B cell (primary cell): Measurements from ENCODE around the gene RBMS3. TPM values are rescaled to one million over a fixed set of nuclear protein-coding genes. Genes with fewer than 3 reads are reported as not detected.

Source experiments
- ATAC-seq: fragments of 200-7000 bp; cut with Tn5 transposase; one replicate; pipeline ENCODE4 v1.10.0; 2021; ENCODE audit warnings: low read depth, mild to moderate bottlenecking, moderate number of reproducible peaks, moderate library complexity
- CTCF ChIA-PET: fragments of 350-600 bp; sonication (Branson Sonifier 250); formaldehyde crosslinking; loops from one replicate; lab custom pipeline; 2021; ENCODE audit warnings: antibody characterized with exemption, inconsistent platforms; lab: Charles Lee
- POLR2A ChIA-PET: fragments of 350-600 bp; sonication (Branson Sonifier 250); formaldehyde crosslinking; loops from one replicate; lab custom pipeline; 2021; ENCODE audit warnings: antibody characterized with exemption; lab: Charles Lee
- DNase-seq: peaks from one replicate; pipeline ENCODE4 v3.0.0; 2013
- H2AFZ ChIP-seq: 2 replicates; pipeline ENCODE4 v1.6.1; 2012; ENCODE audit warnings: mild to moderate bottlenecking, low read depth, low read length; ENCODE audit not compliant: insufficient read depth, poor library complexity, severe bottlenecking
- H3K27ac ChIP-seq, 2 donors: 1 replicate in 1 of 2; 2 replicates in 1 of 2; pipeline ENCODE4 v1.5.1; 2012 to 2013; ENCODE audit warnings: low read length in 2 of 2, mild to moderate bottlenecking in 2 of 2, moderate library complexity in 1 of 2
- H3K27me3 ChIP-seq, 4 experiments: fragments of 200-600 bp in 1 of 4; sonication (generic) in 1 of 4; replicated peaks in 1 of 4; 1 replicate in 2 of 4; 2 replicates in 2 of 4; pipeline versions ENCODE4 v1.6.1 to v1.7.0; 2013 to 2016; ENCODE audit warnings: low read length in 3 of 4, mild to moderate bottlenecking in 2 of 4, mixed read lengths in 1 of 4, moderate library complexity in 1 of 4; ENCODE audit not compliant: insufficient read depth in 4 of 4, control insufficient read depth in 3 of 4; ENCODE audit errors: control extremely low read depth in 1 of 4
- H3K36me3 ChIP-seq, 2 experiments: replicated peaks in 1 of 2; 1 replicate in 1 of 2; 2 replicates in 1 of 2; pipeline versions ENCODE4 v1.6.1 to v1.7.1; 2013; ENCODE audit warnings: low read length in 1 of 2; ENCODE audit not compliant: insufficient read depth in 2 of 2, control insufficient read depth in 1 of 2; ENCODE audit errors: control extremely low read depth in 1 of 2, extremely low read depth in 1 of 2
- H3K4me1 ChIP-seq, 2 donors: fragments of 200-600 bp in 1 of 2; sonication (generic) in 1 of 2; 1 replicate in 1 of 2; 2 replicates in 1 of 2; pipeline versions ENCODE4 v1.5.1 to v1.6.1; 2013 to 2017; ENCODE audit warnings: low read length in 2 of 2; ENCODE audit not compliant: control insufficient read depth in 2 of 2, insufficient read depth in 2 of 2
- H3K4me2 ChIP-seq: replicated peaks from 2 replicates; pipeline ENCODE3; 2012; ENCODE audit warnings: mild to moderate bottlenecking, low read depth, low read length; ENCODE audit not compliant: poor library complexity, severe bottlenecking
- H3K4me3 ChIP-seq, 5 experiments: fragments of 200-600 bp in 1 of 5; sonication (generic) in 1 of 5; 1 replicate in 3 of 5; 2 replicates in 2 of 5; pipeline versions ENCODE4 v1.5.1 to v1.7.0; 2011 to 2016; ENCODE audit warnings: low read length in 4 of 5, mild to moderate bottlenecking in 4 of 5, low read depth in 2 of 5, control low read depth in 1 of 5, moderate library complexity in 1 of 5; ENCODE audit not compliant: insufficient read depth in 1 of 5; ENCODE audit errors: control extremely low read depth in 1 of 5, extremely low read depth in 1 of 5
- H3K79me2 ChIP-seq: fragments of 200-600 bp; sonication (generic); one replicate; pipeline ENCODE4 v1.6.0; 2016; ENCODE audit warnings: low read length; ENCODE audit not compliant: control insufficient read depth, insufficient read depth
- H3K9ac ChIP-seq: fragments of 200-600 bp; sonication (generic); 2 replicates; pipeline ENCODE4 v1.6.1; 2017; ENCODE audit warnings: mild to moderate bottlenecking, low read length, moderate library complexity
- H3K9me3 ChIP-seq, 3 donors: one replicate each; pipeline versions ENCODE4 v1.6.1 to v1.7.1; 2013; ENCODE audit warnings: low read length in 2 of 3; ENCODE audit not compliant: control insufficient read depth in 2 of 3, insufficient read depth in 1 of 3; ENCODE audit errors: control extremely low read depth in 1 of 3
- H4K20me1 ChIP-seq: 2 replicates; pipeline ENCODE4 v1.6.0; 2012; ENCODE audit warnings: mild to moderate bottlenecking, low read length; ENCODE audit not compliant: insufficient read depth, control insufficient read depth, poor library complexity, severe bottlenecking
- H3K27ac Mint-ChIP-seq: one replicate; pipeline ENCODE4 v1.8.0; 2021; ENCODE audit warnings: mixed read lengths
- H3K27me3 Mint-ChIP-seq: one replicate; pipeline ENCODE4 v1.8.0; 2021; ENCODE audit warnings: mixed read lengths
- H3K4me1 Mint-ChIP-seq: one replicate; pipeline ENCODE4 v1.8.0; 2021; ENCODE audit warnings: mixed read lengths
- H3K4me3 Mint-ChIP-seq: one replicate; pipeline ENCODE4 v1.8.0; 2021; ENCODE audit warnings: mixed read lengths
- H3K9me3 Mint-ChIP-seq: one replicate; pipeline ENCODE4 v1.8.0; 2022; ENCODE audit warnings: mixed read lengths; ENCODE audit not compliant: insufficient read depth
- CTCF ChIP-seq: fragments of 200-600 bp; IDR thresholded peaks from one replicate; pipeline ENCODE4 v1.8.0; 2022; ENCODE audit warnings: antibody characterized with exemption, mild to moderate bottlenecking
- EZH2 ChIP-seq: IDR thresholded peaks from 2 replicates; pipeline ENCODE4 v1.6.1; 2012; ENCODE audit warnings: borderline replicate concordance, low read depth, mild to moderate bottlenecking, moderate library complexity, low read length; ENCODE audit not compliant: insufficient read depth, poor library complexity, severe bottlenecking
- WGBS: methylation state at CpG from one replicate; pipeline ENCODE4 v1.1.5; 2013; ENCODE audit warnings: missing lambda C conversion rate; ENCODE audit not compliant: insufficient coverage; 5-methylcytosine and 5-hydroxymethylcytosine counted together
- intact Hi-C: fragments of 100-400 bp; cut with micrococcal nuclease; formaldehyde crosslinking; loops from one replicate; pipeline ENCODE4 v1.10.0; 2022
- polyA plus RNA-seq: library from polyadenylated mRNA; depleted of rRNA; stranded (reverse); fragments of >200 nt; gene quantifications from 2 replicates; pipeline ENCODE4 v1.2.3, GENCODE V29; 2012
- total RNA-seq, 2 donors: library from RNA; stranded (reverse); fragments of 120-200 nt in 1 of 2; gene quantifications; 1 replicate in 1 of 2; 2 replicates in 1 of 2; pipeline versions ENCODE4 v1.2.3 to v1.2.4, GENCODE V29; 2013 to 2022

Gene RBMS3
- total and polyA plus RNA-seq, 2 donors (not counting 1 experiment from before 2014, with no cell fraction given): not detected

GRCh38 chr3:29590461-29590860, 309.6 kb downstream of the RBMS3 start:
- ChIA-PET CTCF (no interaction called here), POLR2A (no interaction called here)
- DNase-seq (no peak), ATAC-seq (no peak)
- H2AFZ ChIP-seq: no peak overlapping the region
- no peak overlapping the region for H3K27ac Mint-ChIP-seq
- no peaks in the 10 kb centered on the region for H3K4me1 ChIP-seq
- no peak overlapping the region for H3K4me3 Mint-ChIP-seq
- H3K9me3 Mint-ChIP-seq: peaks cover 4% of the 10 kb centered on the region
- no peaks in the 10 kb centered on the region for H3K4me1 Mint-ChIP-seq
- no peaks in the 10 kb centered on the region for H3K36me3 ChIP-seq
- no peak overlapping the region for H3K4me2 ChIP-seq
- no peaks in the 10 kb centered on the region for H3K27me3 ChIP-seq
- no peak overlapping the region for H3K9ac ChIP-seq
- H3K4me3 ChIP-seq: no peak overlapping the region
- TF ChIP-seq EZH2: no peak
- TF ChIP-seq CTCF: no peak
- H3K79me2 ChIP-seq: no peaks in the 10 kb centered on the region
- H4K20me1 ChIP-seq: no peaks in the 10 kb centered on the region
- H3K27me3 Mint-ChIP-seq: no peaks in the 10 kb centered on the region
- H3K27ac ChIP-seq: no peak overlapping the region
- intact Hi-C loops: no loop called here
- H3K9me3 ChIP-seq: no peaks in the 10 kb centered on the region

- Mint-ChIP-seq H3K27me3 (no peaks in the 10 kb centered on the region), H3K4me1 (no peaks in the 10 kb centered on the region), H3K27ac (no peak overlapping the region), H3K4me3 (no peak overlapping the region), H3K9me3 (peaks cover 4% of the 10 kb centered on the region)
- POLR2A ChIA-PET: no interaction called here
- Histone ChIP-seq H3K9ac (no peak overlapping the region), H3K27me3 (no peaks in the 10 kb centered on the region), H3K4me1 (no peaks in the 10 kb centered on the region), H4K20me1 (no peaks in the 10 kb centered on the region), H3K79me2 (no peaks in the 10 kb centered on the region), H3K4me3 (no peak overlapping the region), H3K9me3 (no peaks in the 10 kb centered on the region), H3K36me3 (no peaks in the 10 kb centered on the region), H3K4me2 (no peak overlapping the region), H3K27ac (no peak overlapping the region), H2AFZ (no peak overlapping the region)
- TF ChIP-seq EZH2 (no peak), CTCF (no peak)
- ATAC-seq: no peak
- no CpG with 5 or more reads among the region's 3 CpGs for WGBS
- no peak for DNase-seq
- intact Hi-C loops: no loop called here
- CTCF ChIA-PET: no interaction called here
Observed at GRCh38 chr3:29591579-29591978, 310.7 kb downstream of the RBMS3 start.
